ENCODE results near the gene ZMYND8. TPM values are rescaled to one million over a fixed set of nuclear protein-coding genes. Genes with fewer than 3 reads are reported as not detected.

ZMYND8 gene
- total RNA-seq, 4 donors from 2014 or later = 48.5 to 169 (median 54.1) TPM

- Histone ChIP-seq H3K27ac (peak overlapping the region; percentile 88), H3K9me3 (no peaks in the 10 kb centered on the region), H3K36me3 (peaks cover 44% of the 10 kb centered on the region), H3K4me1 (peaks cover 55% of the 10 kb centered on the region), H3K27me3 (no peaks in the 10 kb centered on the region), H3K4me3 (no peak overlapping the region)
- WGBS = 51% methylated on average over 8 of the region's 8 CpGs
- DNase-seq (ENCODE audit: low spot score in 2 of 2) = peak; percentile 77 to 80
- TF ChIP-seq POLR2AphosphoS5 (IDR thresholded peaks at IDR 0.05) = no peak
- TF ChIP-seq CTCF (IDR thresholded peaks at IDR 0.05) = no peak
- no peak for TF ChIP-seq EP300 (IDR thresholded peaks at IDR 0.05)
- no peak for TF ChIP-seq POLR2A (IDR thresholded peaks at IDR 0.05)
Measured at GRCh38 chr20:47276851-47277534, 79.5 kb downstream of the ZMYND8 start.

DNA sequence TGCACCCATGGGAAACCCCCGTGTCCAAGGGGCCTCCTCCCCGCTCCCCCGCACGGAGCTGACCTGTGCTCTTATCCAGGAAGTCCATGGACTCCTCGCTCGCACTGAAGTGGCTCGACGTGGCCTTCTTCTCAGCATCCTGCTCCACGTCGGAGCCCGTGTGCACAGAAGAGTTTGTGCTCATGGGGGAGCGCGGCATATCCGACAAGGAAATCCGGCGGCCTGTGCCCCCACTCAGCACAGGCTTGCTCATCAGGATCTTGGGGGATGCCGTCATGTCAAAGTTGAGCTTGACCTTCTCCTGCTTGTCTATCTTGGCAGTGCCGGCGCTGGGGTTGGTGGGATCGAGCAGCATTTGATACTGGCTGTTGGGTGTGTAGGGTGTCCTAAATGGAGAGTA lies 80.2 kb downstream of the ZMYND8 start:
- Histone ChIP-seq H3K9me3 (no peaks in the 10 kb centered on the region), H3K27ac (peak overlapping the region; percentile 88), H3K36me3 (peaks cover 43% of the 10 kb centered on the region)

DNA sequence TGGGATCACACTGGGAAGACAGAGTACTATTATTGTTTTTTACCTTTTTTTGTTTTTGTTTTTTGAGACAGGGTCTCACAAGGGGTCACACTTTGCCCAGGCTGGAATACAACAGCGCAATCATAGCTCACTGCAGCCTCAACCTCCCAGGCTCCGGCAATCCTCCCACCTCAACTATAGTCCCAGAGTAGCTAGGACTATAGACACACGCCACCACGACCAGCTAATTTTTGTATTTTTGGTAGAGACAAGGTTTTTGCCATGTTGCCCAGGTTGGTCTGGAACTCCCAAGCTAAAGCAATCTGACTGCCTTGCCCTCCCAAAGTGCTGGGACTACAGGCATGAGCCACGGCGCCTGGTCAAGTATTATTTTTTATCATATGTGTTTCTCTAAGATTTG lies 81.0 kb downstream of the ZMYND8 start:
- Histone ChIP-seq H3K9me3 (no peaks in the 10 kb centered on the region), H3K4me1 (peaks cover 55% of the 10 kb centered on the region), H3K27ac (peak overlapping the region; percentile 88), H3K4me3 (no peak overlapping the region), H3K27me3 (no peaks in the 10 kb centered on the region), H3K36me3 (peaks cover 40% of the 10 kb centered on the region)
- 96% methylated on average over 6 of the region's 6 CpGs for WGBS
- no peak for TF ChIP-seq CTCF (IDR thresholded peaks at IDR 0.05)
- TF ChIP-seq POLR2AphosphoS5 (IDR thresholded peaks at IDR 0.05) = no peak
- TF ChIP-seq POLR2A (IDR thresholded peaks at IDR 0.05) = no peak
- no peak for TF ChIP-seq EP300 (IDR thresholded peaks at IDR 0.05)
- DNase-seq (ENCODE audit: low spot score in 2 of 2) = peak in 1 of 2 donors; percentile 10

More for the DNA sequence above, 80.2 kb downstream of the ZMYND8 start:
- no peak for TF ChIP-seq EP300 (IDR thresholded peaks at IDR 0.05)
- no peak for TF ChIP-seq CTCF (IDR thresholded peaks at IDR 0.05)
- no peak for TF ChIP-seq POLR2A (IDR thresholded peaks at IDR 0.05)
- no peak for TF ChIP-seq POLR2AphosphoS5 (IDR thresholded peaks at IDR 0.05)
- 93% methylated on average over 18 of the region's 20 CpGs for WGBS
- H3K27me3 ChIP-seq = no peaks in the 10 kb centered on the region
- no peak for DNase-seq (ENCODE audit: low spot score in 2 of 2)
- H3K4me3 ChIP-seq = no peak overlapping the region
- H3K4me1 ChIP-seq = peaks cover 55% of the 10 kb centered on the region

DNA sequence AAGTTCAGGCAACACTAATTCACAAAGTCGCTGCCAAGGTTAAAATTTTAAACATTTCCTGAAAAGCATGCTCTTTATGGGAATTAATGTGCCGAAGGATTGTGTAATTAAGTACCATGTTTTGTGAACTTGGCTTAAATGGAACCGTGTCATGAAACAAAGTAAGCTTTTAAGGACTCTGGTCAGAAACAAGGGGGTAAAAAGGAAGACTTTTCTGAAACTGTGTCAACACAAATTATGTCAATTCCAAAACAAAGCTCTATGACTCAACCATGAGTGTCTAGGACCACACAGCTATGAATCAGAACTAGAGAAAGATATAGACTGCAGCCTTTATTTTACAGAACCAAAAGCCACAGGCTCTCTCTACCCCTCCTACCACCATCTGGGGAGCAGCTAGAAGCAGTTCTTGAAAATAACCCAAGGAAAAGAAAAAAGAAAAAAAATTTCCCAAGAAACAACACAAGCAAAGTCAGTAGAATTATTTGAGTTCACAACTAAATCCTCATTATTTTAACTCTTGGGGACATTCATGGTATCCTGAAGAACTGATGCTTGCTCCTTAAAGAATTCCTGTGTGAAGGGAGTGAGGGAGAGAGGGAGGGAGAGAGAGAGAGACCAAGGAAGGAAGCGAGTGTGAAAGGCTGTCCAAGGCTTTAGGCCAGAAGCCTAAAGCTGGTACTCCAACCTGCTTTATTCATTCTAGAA lies 81.9 kb downstream of the ZMYND8 start:
- DNase-seq (ENCODE audit: low spot score in 2 of 2) = peak in 1 of 2 donors; percentile 15
- Histone ChIP-seq H3K4me1 (peaks cover 55% of the 10 kb centered on the region), H3K9me3 (no peaks in the 10 kb centered on the region), H3K27ac (peak overlapping the region; percentile 88), H3K4me3 (no peak overlapping the region), H3K27me3 (no peaks in the 10 kb centered on the region), H3K36me3 (peaks cover 32% of the 10 kb centered on the region)
- WGBS = 37% methylated on average over 4 of the region's 4 CpGs
- TF ChIP-seq EP300 (IDR thresholded peaks at IDR 0.05) = no peak
- TF ChIP-seq CTCF (IDR thresholded peaks at IDR 0.05) = no peak
- TF ChIP-seq POLR2A (IDR thresholded peaks at IDR 0.05) = no peak
- TF ChIP-seq POLR2AphosphoS5 (IDR thresholded peaks at IDR 0.05) = peak in 1 of 3 donors; percentile 13

DNA sequence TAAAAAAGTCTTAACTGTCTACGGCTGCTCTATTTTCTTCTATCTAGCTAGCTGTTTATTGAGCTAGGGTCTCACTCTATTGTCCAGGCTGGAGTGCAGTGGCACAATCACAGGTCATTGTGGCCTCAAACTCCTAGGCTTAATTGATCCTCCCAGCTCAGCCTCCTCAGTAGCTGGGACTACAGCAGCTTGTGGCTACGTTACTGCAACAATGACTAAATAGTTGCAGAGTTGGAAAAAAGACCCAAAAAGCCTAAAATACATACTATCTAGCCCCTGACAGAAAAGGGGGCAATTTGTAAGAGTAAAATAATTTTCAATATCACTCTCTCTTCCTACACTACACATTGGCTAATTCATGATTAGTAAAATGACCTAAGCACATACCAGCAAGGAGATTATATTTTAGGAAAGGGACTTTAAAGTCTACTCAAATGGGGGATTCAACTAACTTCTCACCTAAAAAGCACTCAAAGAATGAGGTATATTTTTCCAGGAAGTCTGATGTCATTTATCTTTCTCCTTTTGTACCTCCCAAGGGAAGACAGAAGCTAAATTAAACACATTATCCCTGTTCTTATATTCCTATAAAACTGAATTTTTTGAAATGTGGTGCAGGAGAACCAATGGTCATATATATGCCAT lies 82.8 kb downstream of the ZMYND8 start:
- DNase-seq (ENCODE audit: low spot score in 2 of 2) = peak in 1 of 2 donors; percentile 17
- Histone ChIP-seq H3K36me3 (peaks cover 23% of the 10 kb centered on the region), H3K4me3 (no peak overlapping the region), H3K9me3 (no peaks in the 10 kb centered on the region), H3K27ac (peak overlapping the region; percentile 88), H3K4me1 (peaks cover 55% of the 10 kb centered on the region), H3K27me3 (no peaks in the 10 kb centered on the region)
- TF ChIP-seq POLR2AphosphoS5 (IDR thresholded peaks at IDR 0.05) (no peak), CTCF (IDR thresholded peaks at IDR 0.05) (no peak), POLR2A (IDR thresholded peaks at IDR 0.05) (no peak), EP300 (IDR thresholded peaks at IDR 0.05) (no peak)
- 94% methylated on average over 2 of the region's 2 CpGs for WGBS
